Stimulated activated naive CD4-positive, alpha-beta T cell (primary cell): Measurements from ENCODE around the gene APOBEC4.

Experiments used
- DNase-seq, 6 experiments: peaks; one replicate each; lab custom pipeline; 2025; lab: John Stamatoyannopoulos, UW

Gene APOBEC4

DNA sequence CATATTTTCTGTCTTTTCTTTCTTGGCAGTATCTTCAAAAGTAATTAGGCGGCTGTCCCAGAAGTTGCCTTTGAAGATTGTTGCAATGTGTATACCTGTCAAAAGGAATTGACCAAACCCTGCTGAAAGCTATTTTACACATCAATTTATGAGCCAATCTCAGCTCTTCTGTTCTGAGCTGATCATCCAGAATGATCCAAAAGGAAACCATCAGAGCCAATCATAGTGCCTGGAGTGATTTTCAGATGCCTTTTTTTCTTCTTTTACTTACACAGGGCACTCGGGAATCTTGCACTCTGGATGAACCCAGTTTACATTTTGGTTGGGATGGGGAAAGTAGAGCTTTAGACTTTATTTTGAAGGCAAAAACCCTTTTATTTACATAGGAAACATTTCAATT lies 21.8 kb upstream of the APOBEC4 start:
- DNase-seq = no peak

DNA sequence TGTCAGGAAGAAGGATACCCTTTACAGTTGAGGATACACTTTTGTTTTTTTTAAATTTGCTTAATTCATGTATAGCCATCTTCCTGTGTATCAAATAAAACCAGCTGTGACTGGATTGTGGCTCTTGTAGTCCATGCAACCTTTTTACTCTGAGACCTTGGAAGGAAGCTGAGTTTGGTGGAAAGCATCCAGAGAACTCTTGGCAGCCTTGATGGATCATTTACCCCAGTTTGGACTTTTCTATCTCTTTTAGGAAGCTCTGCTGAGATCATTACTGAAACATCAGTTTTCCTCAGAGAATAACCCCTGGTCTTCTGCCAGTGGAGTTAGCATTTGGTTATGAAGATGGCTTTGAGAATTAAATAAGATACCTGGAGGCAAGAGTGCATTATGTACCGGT lies 21.2 kb upstream of the APOBEC4 start:
- DNase-seq = no peak

DNA sequence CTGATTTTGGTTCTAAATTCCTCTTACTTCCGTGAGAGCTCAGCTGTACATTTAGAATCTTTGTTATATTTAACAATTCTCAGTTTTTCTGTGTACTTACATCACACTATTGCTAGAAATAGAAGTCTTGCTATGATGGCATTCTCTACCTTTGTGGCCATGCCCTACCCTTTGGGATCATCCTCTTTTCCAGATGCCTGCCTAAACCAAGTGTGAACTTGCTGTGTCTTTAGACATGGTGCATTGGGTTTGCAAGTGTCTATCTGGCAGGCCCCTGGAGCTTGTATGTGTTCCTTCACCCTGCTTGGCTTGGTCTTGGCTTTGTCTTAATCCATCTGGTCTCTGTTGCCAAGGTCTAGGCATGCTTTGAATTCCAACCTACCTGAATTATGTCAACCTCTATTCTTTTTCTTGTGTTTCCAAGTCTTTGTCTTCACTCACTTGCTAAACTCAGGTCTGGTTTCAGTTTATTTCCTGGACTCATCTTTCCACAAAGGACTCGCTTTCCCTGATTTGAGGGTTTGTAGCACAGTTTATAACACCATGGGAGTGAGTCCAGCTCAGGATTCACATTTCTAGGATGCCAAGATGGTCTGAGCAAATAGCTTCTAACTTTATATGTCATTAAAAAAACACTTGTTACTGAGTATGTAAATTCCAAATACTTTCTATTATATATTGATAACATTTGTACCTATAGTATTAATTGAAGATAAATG lies 20.6 kb upstream of the APOBEC4 start:
- DNase-seq = no peak

DNA sequence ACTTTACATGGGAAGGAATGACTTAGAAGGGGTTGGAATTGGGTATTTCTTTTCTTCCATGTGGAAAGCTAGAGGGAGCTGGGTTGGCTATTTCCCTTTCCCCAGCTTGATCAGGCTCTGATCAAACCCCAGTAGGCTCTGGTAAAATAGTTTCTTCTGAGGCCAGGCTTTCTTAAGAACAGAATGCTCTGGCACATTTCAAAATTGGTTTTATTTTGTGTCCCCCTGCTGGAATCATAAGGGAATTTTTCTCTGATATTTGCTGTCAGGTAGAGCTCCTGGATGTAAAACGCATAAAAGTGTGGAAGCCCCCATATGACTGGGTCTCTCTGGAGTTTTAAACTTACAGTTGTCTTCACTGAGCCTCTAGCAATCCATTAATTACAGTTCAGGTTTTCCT lies 17.1 kb upstream of the APOBEC4 start:
- DNase-seq = no peak

DNA sequence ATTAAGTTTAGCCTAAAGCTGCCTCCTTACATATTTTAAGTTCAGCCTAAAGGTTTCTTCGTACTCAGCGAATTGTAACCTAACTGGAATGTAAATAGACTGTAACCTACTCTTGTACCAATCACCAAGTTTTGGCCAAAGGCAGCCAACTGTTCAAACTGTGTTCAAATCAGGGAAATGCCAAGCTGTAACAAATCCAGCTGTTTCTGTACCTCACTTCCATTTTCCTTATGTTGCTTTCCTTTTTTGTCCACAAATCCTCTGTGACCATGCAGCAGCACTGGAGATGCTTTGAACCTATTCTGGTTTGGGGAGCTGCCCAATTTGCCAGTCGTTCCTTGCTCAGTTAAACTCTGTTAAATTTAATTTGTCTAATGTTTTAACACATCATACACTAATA lies 3.2 kb upstream of the APOBEC4 start:
- no peak for DNase-seq

DNA sequence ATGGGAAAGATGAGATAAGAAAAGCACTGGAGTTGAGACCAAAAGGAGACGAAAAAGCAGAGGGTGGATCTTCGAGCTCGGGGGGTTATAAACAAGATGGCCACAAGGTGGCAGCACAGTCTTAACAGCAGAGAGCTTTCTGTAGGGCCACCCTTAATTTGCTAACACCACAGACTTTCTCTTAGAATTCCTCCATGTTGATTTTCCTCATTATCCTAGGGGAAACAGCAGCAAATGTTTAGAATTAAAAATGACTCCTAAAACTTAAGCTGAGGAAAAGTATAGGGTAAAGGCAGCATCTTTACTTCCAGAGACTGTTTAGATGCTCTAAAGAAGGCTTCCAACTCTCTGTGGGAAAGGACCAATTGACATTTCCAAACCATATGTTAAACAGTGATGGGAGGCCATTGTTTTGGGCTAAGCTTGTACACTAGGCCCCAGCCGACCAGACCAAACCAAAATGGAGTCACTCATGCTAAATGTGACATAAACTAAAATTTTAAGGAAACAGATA lies 2.5 kb upstream of the APOBEC4 start:
- DNase-seq = peak; percentile 23 to 80 (median 54)

DNA sequence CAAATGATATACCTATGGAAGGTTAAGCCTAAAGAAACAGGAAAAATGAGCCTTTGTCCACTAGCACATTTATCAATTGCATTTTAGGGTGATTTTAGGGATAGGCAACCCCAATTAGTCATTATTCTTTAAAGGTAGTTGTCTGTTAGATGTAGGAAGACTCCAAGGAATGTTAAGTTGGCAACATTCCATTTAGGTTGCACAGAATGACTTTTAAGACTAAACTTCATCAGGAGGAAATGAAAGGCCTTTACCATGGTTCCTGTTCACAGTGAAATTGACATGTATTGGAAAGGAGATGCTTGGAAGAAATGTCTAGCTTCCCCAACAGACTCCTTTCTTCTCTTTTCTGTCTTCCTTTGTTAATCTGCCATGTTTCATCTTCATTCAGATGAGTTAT lies 1.6 kb upstream of the APOBEC4 start:
- DNase-seq = no peak

DNA sequence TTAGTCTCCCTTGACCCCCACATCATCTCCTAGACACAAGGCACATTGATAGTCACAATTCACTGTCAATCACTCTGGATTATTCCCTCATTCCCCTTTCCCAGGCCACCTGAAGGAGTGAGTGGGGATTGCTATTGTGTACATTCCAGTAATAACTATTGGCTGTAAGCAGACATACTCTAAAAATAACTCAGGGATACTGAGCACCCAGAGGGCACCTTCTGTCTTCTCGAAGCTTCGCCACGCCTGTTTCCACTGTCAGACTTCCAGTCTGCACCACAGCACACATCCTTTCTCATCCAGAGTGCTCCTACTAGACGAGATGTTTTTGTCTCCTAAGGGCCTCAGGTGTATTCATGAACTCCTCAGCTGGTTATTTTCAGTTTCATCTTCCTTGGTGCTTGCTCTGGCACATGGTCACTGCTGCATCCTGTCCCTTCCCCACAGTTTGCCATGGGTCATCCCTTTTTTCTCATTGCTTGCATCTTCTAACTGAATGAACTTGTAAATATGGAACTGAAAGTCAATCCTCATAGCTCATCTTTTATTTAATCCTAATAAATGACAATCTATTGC lies 848 bp upstream of the APOBEC4 start:
- no peak for DNase-seq

DNA sequence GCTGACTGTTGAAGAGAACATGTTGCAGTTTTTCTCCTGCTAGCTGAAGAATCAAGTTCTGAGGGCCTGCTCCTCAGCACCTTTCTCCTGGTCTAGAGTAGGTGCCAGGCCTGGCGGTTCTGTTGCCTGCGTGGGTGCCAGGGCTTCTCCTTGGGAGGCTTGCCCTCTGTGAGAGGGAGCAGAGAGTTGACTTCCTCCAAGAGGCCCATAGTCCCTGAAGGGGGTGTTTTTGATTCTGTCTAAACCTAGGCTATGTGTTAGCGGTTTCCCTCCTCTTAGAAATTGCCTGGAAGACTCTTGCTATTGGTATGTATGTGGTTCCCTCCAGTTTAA lies 312 bp upstream of the APOBEC4 start:
- no peak for DNase-seq

DNA sequence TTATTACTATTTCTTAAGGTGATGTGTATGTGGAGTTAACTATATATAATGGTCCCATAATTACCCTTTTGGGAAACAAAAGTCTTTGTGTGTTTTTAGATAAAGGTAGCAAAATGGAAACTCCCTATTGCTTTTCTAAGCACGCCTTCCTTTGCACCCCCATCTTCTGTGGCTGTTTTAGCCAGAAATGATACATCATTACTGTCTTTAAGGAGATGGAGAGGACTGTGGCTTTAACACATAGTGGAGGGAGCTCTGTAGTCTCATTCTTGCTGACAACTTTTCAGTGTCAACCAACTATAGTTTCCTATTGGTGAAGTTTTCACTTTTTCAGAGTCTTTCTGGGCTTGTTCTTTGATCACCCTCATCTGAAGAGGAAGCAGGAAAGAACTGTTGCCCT lies 1.0 kb downstream of the APOBEC4 start:
- peak in 1 of 6 experiments; percentile 36 for DNase-seq

DNA sequence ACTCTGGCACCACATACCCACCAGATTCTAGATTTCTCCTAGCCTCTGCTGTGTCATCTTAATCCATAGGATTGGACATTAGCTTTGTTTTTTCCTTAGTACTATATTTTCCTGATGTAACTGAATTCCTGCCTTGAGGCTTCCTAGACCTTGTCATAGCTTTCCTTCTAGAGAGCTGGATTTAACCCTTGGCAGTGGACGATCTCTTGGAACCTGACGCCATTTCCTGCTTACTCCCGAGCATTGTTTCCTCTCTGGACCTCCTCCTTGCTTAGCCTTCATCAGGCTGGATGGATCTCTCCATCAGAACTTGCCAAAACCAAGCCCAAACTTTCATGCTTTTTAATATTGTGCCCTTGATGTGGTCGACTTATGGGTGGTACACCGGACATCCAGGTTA lies 1.5 kb downstream of the APOBEC4 start:
- no peak for DNase-seq

DNA sequence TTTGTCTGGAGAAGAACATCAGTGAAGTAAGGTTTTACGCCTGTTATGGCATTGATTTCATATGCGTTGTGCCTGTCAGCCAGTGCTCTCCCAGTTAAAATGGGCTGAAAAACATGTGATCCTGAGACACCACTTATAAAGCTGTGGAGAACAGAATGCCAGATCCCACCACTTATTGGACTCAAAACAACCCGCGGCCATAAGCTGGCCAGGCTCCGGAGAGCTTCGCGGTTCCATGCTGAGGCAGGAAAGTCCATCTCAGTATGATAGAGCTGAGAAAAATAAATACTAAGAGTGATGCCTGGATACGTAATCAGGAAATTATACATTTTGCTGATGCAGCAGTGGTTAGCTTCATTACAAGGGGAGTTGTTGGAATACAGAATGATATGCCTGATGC lies 5.1 kb downstream of the APOBEC4 start:
- DNase-seq = no peak

DNA sequence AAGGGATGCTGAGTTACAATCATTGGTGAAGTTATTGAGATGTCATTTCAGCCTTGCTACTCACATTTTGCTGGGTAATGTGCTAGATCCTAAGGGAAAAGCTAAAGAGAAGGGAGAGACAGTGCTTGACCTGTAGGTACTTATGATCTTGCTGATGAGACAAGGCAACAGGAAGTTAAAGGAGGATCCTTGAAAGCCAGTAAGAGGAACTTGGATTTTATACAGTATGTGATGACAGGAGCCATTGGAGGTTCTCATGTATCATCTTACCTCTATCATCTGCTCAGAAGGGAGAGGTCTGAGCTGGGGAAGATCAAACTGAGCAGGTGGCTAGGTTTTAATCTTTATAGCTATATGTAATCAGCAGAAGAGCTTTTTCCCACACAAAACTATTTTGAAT lies 6.3 kb downstream of the APOBEC4 start:
- no peak for DNase-seq

DNA sequence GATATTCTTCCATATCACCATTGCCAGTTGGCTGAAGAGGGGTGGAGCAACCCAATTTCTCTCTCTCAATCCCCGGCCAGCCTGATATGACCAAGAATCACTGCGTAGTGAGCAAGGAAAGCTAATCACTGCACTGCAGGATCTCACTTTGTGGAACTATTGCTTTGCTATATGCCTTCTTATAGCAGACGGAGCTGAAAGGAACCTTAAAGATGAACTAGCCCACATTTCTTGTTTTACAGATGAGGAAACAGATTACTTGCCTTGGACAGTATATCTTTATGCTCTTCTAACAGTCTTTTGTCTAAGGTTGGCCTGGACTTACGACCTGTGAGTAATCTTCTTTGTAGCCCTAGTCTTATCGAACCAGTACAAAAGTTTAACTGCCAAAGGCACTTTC lies 7.6 kb downstream of the APOBEC4 start:
- no peak for DNase-seq

DNA sequence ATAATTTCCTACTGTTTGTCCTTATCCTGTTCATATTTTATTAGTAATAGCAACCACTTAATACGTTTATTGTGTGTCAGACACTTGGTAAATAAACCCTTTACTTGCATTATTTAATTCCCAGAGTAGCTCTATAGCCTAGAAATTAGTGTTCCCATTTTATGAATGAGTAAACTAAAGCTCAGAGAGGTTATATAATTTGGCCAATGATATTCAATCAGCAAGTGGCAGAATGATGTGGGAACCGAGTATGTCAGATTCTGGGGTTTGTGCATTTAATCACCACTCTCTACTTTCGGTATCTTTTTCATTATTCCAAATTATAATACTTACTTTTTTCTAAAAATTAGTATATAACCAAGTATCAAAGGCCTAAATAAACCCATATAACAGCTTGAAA lies 10.9 kb downstream of the APOBEC4 start:
- DNase-seq = no peak

DNA sequence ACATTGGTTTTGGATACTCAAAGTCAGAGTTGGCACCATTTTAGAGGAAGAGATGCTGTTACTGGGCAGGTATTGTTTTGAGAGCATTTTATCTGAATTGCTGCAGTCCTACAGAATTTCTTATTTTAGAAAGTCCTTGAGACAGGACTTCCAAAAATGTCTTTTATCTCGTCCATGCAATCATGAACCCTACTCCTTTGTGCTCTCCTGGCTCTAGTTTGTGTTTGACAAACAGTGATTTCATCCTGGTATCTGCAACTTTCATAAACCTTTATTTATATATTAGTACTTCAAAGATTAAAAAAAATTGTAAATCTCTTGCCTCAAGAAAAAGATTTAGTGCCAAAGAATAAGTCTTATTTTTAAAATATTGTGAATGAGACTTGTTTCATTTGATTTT lies 12.9 kb downstream of the APOBEC4 start:
- no peak for DNase-seq

DNA sequence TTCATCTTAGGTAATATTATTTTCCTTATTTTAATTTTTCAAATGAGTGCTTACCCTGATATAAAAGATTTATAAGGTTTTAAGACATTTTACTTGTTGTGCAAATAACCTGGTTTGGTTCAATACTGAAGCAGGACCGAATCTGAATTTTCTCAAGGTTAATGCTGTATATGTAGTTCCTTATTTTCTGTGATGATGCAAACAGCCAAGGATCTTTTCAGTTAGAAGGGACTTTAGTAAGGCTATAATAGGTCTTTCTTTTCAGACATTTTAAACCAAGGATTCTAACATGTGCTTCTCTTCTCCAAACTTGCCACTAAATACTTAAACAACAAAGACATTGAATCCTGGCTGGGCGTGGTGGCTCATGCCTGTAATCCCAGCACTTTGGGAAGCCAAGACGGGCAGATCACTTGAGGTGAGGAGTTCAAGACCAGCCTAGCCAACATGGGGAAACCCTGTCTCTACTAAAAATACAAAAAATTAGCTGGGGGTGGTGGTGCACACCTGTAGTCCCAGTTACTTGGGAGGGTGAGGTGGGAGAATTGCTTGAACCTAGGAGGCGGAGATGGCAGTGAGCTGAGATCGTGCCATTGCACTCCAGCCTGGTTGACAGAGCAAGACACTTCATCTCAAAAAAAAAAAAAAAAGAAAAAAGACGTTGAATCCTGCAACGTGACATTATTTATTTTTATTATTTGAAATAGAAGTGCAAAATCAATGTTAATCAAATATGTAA lies 14.3 kb downstream of the APOBEC4 start:
- no peak for DNase-seq

DNA sequence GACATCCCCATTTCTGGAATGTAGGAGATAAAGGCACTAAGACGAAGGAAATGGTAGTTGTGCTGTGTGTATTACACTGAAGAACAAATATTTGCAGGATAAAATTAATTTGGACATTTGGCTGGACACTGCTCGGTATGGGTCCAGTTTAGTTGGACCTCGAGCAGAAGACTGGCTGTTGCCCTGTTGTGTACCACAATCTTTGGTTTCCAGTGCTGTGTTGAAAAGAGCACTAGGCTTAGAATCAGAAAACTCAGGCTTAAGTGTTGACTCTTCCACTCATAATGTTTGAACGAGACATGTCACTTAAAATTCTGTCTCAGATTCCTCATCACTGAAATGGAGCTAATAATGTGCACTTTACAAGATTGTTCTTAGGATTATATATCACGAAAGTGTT lies 16.3 kb downstream of the APOBEC4 start:
- peak in 1 of 6 experiments; percentile 10 for DNase-seq

DNA sequence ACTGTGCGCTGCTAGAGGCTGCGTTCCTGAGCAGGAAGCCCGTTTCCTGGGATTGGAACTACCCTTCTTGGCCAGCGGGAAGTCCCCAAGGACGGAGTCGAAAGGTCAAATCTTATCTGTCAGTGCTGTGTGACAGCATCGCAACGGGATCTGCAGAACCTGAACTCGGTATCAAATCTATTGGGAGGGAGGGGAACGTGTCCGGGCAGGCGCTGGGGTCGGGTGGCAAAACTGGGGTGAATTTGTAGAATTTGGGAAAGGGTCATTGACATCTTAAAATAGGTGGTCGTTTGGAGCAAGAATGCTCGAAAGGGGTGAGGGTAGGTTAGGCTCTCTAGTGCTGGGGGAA lies 16.8 kb downstream of the APOBEC4 start:
- DNase-seq = no peak

DNA sequence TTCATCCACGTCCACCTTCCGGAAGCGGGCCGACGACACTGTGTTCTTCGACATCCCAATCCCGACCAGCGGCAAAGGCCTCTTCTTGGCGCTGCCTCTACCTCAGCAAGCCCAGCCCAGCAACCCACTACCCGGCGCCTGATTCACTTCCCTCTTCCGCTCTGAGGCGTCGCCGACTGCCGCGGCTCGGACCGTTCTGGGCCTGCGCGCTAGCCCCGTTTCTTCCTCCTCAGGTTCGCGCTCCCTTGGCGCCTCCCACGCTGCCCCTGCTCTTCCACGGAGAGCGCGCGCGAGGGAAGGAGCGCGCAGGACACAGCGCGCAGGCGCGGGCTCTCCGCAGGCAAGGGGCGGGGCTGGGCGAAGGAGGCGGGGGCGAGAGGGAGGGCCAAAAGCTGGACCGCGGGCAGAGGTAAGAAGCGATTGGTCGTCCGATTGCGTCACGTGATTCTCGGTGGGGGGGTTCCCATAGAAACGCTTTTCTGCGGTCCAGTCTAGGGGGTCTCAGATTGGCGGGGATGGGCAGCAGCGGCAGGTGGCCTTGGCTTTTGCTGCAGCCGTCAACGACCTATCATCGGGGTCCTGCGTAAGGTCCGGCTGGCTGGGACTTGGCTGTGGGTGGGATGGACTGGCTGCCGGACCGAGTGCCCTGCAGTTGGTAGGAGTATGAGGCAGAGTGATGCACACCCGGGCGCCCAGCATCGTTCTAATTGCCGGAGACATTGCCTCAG lies 17.3 kb downstream of the APOBEC4 start, which contains the start of gene ARPC5:
Gene ARPC5, minus strand, starts transcription at position 178 of the 728 bp plus-strand sequence. Its CDS starts 124 bp downstream, at position 54.
- peak; percentile 89 to 93 (median 92) for DNase-seq

DNA sequence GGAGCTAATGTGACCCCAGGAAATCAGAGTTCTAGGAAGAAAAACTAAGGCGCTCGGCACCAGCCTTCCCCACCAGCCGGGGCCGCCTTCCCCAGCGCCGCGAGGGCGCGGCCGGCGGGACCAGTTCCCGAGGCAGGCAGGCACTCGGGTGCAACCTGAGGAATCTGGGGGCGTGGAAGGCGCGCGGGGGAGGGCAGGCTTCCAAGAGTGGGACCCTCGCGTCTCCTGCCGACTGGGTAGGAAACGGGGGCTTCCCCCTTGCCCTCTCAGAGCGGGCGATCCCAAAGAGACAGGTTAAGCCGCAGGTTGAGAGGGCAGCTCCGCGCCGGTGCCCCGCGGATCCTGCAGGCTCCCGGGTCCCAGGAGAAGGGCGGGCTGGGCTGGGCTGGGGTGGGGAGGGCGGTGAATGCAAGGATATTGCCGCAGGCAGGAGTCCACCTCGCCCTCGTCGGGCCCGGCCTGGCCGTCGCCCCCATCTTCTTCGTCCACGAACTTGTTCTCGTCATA lies 18.0 kb downstream of the APOBEC4 start:
- peak in 3 of 6 experiments; percentile 22 to 49 (median 33) for DNase-seq

DNA sequence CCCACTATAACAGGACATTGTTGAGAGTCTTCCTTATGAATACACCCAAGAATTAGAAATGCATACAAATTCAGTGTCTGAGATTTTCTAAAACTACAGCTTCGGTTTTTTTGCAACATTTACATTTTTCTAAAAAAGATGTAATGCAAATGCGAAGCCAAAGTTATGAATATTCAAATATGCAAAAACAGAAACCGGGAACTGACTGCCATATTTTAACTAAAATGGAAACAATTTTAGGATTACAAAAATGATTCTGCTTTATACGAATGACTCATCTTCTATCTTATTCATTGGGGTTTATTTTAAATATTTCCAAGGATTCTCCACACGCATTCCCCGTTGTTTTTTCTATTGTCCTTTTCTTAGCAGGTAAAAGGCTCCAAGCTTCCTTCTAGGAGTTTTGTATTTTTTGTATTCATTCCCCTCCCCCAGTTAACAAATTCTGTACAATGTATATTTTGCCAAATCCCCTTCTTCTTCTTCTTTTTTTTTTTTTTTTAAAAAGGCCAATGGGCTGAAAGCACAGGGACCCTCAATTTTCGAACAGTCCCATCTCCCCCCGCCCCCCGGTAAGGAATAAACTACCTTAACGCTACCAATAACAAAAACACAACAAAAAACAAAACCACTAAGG lies 18.6 kb downstream of the APOBEC4 start:
- no peak for DNase-seq
